ENCODE data around the gene ZIC3.

GRCh38 chrX:137563681-137564651 lies 2.0 kb upstream of the ZIC3 start:
- TF ChIP-seq POLR2AphosphoS5 (IDR thresholded peaks at IDR 0.05; ENCODE audit: low read depth, low read length), result no peak
- no peak for TF ChIP-seq TAF1 (IDR thresholded peaks at IDR 0.05; ENCODE audit: borderline replicate concordance, insufficient read depth, low read length)
- TF ChIP-seq SIN3A (IDR thresholded peaks at IDR 0.05; ENCODE audit: borderline replicate concordance, insufficient read depth, low read length), result no peak
